ENCODE data around the gene ZNF775.

Gene ZNF775

DNA sequence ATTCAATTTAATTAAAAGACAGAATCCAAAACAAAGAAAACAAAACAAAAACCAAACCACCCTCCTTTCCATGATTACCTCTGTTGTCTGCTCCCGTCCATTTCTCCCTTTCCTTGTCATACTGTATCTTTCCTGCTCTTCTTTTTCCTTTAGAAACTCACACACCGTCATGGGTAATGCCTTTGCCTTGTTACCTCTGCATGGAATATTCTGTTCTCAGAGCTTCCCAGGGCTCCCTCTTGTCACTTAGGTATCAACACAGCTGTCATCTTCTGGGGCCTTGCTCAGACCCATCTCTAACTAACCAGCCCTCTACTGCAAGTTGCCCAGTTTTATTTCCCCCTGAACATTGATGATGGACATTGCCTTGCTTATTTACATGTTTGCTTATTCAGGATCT lies 41.1 kb downstream of the ZNF775 start:
- Histone ChIP-seq H3K4me3 (replicated peaks; ENCODE audit: insufficient read depth, low read length) (no peak overlapping the region), H3K27me3 (ENCODE audit: insufficient read depth, poor library complexity, severe bottlenecking) (no peaks in the 10 kb centered on the region), H3K27ac (replicated peaks) (no peak overlapping the region)
- DNase-seq (ENCODE audit: low read depth in 1 of 2, low spot score in 1 of 2) = no peak
- no peak for TF ChIP-seq POLR2AphosphoS5 (IDR thresholded peaks at IDR 0.05; ENCODE audit: low read depth)
- no peak for TF ChIP-seq SPI1 (IDR thresholded peaks at IDR 0.05; ENCODE audit: borderline replicate concordance, low read depth)
- no peak for TF ChIP-seq CTCF (IDR thresholded peaks at IDR 0.05; ENCODE audit: insufficient read depth, low read length)
- no peak for TF ChIP-seq GABPA (IDR thresholded peaks at IDR 0.05; ENCODE audit: low read depth)
- TF ChIP-seq, protein P1, sequence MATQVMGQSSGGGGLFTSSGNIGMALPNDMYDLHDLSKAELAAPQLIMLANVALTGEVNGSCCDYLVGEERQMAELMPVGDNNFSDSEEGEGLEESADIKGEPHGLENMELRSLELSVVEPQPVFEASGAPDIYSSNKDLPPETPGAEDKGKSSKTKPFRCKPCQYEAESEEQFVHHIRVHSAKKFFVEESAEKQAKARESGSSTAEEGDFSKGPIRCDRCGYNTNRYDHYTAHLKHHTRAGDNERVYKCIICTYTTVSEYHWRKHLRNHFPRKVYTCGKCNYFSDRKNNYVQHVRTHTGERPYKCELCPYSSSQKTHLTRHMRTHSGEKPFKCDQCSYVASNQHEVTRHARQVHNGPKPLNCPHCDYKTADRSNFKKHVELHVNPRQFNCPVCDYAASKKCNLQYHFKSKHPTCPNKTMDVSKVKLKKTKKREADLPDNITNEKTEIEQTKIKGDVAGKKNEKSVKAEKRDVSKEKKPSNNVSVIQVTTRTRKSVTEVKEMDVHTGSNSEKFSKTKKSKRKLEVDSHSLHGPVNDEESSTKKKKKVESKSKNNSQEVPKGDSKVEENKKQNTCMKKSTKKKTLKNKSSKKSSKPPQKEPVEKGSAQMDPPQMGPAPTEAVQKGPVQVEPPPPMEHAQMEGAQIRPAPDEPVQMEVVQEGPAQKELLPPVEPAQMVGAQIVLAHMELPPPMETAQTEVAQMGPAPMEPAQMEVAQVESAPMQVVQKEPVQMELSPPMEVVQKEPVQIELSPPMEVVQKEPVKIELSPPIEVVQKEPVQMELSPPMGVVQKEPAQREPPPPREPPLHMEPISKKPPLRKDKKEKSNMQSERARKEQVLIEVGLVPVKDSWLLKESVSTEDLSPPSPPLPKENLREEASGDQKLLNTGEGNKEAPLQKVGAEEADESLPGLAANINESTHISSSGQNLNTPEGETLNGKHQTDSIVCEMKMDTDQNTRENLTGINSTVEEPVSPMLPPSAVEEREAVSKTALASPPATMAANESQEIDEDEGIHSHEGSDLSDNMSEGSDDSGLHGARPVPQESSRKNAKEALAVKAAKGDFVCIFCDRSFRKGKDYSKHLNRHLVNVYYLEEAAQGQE (IDR thresholded peaks at IDR 0.05; ENCODE audit: insufficient replicate concordance, low read depth) = no peak

DNA sequence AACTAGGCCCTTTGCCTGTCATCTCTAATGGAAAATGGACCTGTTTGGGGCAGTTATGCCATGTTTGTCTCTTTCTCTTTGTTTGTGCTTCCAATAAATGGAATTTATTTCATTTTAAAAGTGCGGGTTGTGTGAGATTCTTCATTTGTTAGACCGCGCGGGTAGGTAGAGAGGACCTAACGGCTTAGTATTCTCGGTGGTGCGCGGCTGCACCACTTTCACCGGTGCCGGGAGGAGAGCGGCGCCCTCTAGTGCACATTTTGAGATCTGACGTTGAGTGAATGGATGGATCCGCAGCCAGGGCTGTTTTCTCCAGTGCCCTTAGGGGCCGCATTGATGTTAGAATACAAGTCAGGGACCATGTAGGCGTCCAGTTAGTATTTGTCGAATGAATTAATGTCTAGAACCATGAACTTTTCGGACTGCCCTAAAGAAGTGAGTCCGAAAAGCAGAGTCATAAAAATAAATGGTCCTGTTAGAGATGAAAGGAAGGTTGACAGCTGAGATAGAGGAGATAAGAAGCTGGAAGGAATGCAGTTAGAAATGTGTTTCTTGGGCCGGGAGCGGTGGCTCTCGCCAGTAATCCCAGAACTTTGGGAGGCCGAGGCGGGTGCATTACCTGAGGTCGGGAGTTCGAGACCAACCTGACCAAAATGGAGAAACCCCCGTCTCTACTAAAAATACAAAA lies 42.0 kb downstream of the ZNF775 start:
- no peak overlapping the region for H3K27ac ChIP-seq (replicated peaks)
- DNase-seq (ENCODE audit: low read depth in 1 of 2, low spot score in 1 of 2) = peak; percentile 52 to 80
- H3K4me3 ChIP-seq (replicated peaks; ENCODE audit: insufficient read depth, low read length) = no peak overlapping the region
- no peaks in the 10 kb centered on the region for H3K27me3 ChIP-seq (ENCODE audit: insufficient read depth, poor library complexity, severe bottlenecking)
- no peak for TF ChIP-seq GABPA (IDR thresholded peaks at IDR 0.05; ENCODE audit: low read depth)
- TF ChIP-seq POLR2AphosphoS5 (IDR thresholded peaks at IDR 0.05; ENCODE audit: low read depth) = no peak
- peak; percentile 54 for TF ChIP-seq CTCF (IDR thresholded peaks at IDR 0.05; ENCODE audit: insufficient read depth, low read length)
- TF ChIP-seq, protein P1 (IDR thresholded peaks at IDR 0.05; ENCODE audit: insufficient replicate concordance, low read depth) = no peak

GRCh38 chr7:150421831-150422230 lies 42.7 kb downstream of the ZNF775 start:
- no peaks in the 10 kb centered on the region for H3K27me3 ChIP-seq (ENCODE audit: insufficient read depth, poor library complexity, severe bottlenecking)
- TF ChIP-seq CTCF (IDR thresholded peaks at IDR 0.05; ENCODE audit: insufficient read depth, low read length) (no peak), POLR2AphosphoS5 (IDR thresholded peaks at IDR 0.05; ENCODE audit: low read depth) (no peak), SPI1 (IDR thresholded peaks at IDR 0.05; ENCODE audit: borderline replicate concordance, low read depth) (no peak)
- TF ChIP-seq, protein P1 (IDR thresholded peaks at IDR 0.05; ENCODE audit: insufficient replicate concordance, low read depth) = no peak
- H3K27ac ChIP-seq (replicated peaks) = no peak overlapping the region
- H3K4me3 ChIP-seq (replicated peaks; ENCODE audit: insufficient read depth, low read length) = no peak overlapping the region
- DNase-seq (ENCODE audit: low read depth in 1 of 2, low spot score in 1 of 2) = no peak

Measured in HL-60 (cell line).